ENCODE data around the gene DGKE.

Gene DGKE

DNA sequence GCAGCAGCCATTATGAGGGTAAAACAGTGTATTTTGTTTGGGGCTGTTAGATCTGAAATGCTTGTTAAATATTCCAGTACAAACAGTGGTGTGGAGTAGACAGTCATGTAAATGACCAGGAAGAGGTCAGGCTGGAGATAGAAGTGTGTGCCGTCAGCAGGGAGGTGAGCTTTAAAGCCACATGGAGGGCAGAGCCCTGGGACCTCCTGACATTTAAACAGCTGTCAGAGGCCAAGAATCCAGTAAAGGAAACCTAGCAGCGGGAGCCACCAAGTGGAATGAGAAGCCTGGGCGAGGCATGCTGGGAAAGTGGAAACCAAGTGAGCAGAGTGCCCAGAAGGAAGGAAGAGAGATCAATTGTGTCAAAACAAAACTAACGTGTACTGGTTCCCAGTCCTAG lies 27.0 kb upstream of the DGKE start:
- no peak overlapping the region for H2AFZ ChIP-seq (ENCODE audit: low read length)
- no peak for DNase-seq
- no peak for TF ChIP-seq EZH2 (optimal IDR thresholded peaks at IDR 0.05; ENCODE audit: low read depth, low read length)
- no peak for TF ChIP-seq EZH2phosphoT487 (IDR thresholded peaks at IDR 0.05; ENCODE audit: low read length)
- TF ChIP-seq, protein P1, sequence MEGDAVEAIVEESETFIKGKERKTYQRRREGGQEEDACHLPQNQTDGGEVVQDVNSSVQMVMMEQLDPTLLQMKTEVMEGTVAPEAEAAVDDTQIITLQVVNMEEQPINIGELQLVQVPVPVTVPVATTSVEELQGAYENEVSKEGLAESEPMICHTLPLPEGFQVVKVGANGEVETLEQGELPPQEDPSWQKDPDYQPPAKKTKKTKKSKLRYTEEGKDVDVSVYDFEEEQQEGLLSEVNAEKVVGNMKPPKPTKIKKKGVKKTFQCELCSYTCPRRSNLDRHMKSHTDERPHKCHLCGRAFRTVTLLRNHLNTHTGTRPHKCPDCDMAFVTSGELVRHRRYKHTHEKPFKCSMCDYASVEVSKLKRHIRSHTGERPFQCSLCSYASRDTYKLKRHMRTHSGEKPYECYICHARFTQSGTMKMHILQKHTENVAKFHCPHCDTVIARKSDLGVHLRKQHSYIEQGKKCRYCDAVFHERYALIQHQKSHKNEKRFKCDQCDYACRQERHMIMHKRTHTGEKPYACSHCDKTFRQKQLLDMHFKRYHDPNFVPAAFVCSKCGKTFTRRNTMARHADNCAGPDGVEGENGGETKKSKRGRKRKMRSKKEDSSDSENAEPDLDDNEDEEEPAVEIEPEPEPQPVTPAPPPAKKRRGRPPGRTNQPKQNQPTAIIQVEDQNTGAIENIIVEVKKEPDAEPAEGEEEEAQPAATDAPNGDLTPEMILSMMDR (IDR thresholded peaks at IDR 0.05; ENCODE audit: low read length): no peak

DNA sequence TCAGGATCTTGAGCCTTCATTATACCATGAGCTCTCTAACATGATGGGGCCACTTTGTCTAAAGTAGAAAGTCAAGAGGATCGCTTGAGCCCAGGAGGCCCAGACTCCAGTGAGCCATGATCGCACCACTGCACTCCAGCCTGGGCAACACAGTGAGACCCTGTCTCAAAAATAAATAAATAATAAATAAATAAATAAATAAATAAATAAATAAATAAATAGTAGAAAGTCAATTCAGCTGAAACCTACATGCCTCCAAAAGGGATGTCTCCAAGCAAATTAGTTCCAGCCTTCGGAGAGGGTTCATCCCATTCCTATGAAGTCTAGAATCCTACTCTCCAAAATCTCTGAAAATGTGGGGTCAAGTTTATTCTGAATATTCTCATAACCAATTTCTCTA lies 26.2 kb upstream of the DGKE start:
- H3K4me2 ChIP-seq (ENCODE audit: low read depth, low read length): no peak overlapping the region
- H4K20me1 ChIP-seq (ENCODE audit: insufficient read depth, low read length): no peaks in the 10 kb centered on the region
- H3F3A ChIP-seq (ENCODE audit: insufficient read depth, low read length): no peaks in the 10 kb centered on the region
- H3K79me2 ChIP-seq (ENCODE audit: low read length): no peaks in the 10 kb centered on the region
- no peaks in the 10 kb centered on the region for H3K36me3 ChIP-seq (replicated peaks; ENCODE audit: insufficient read depth, low read length)
- no peaks in the 10 kb centered on the region for H3K4me1 ChIP-seq (ENCODE audit: low read length)
- H3K27me3 ChIP-seq (replicated peaks; ENCODE audit: insufficient read depth, low read length): no peaks in the 10 kb centered on the region
- no peaks in the 10 kb centered on the region for H3K9me3 ChIP-seq (replicated peaks; ENCODE audit: insufficient read depth, low read length)
- no peaks in the 10 kb centered on the region for H3K9me2 ChIP-seq (replicated peaks; ENCODE audit: insufficient read depth, low read length)
- H2AFZ ChIP-seq (ENCODE audit: low read length): no peak overlapping the region
- H3K9ac ChIP-seq (ENCODE audit: low read length): no peak overlapping the region
- no peak overlapping the region for H3K4me3 ChIP-seq (ENCODE audit: low read length)
- TF ChIP-seq EZH2phosphoT487 (IDR thresholded peaks at IDR 0.05; ENCODE audit: low read length): no peak
- no peak for TF ChIP-seq EZH2 (optimal IDR thresholded peaks at IDR 0.05; ENCODE audit: low read depth, low read length)
- TF ChIP-seq, protein P1 (IDR thresholded peaks at IDR 0.05; ENCODE audit: low read length): no peak
- DNase-seq: no peak
- no peak overlapping the region for H3K27ac ChIP-seq (ENCODE audit: low read length)

More for the DNA sequence above, 27.0 kb upstream of the DGKE start:
- Histone ChIP-seq H3K9ac (ENCODE audit: low read length) (no peak overlapping the region), H3K9me3 (replicated peaks; ENCODE audit: insufficient read depth, low read length) (no peaks in the 10 kb centered on the region), H3K27ac (ENCODE audit: low read length) (no peak overlapping the region), H3K9me2 (replicated peaks; ENCODE audit: insufficient read depth, low read length) (no peaks in the 10 kb centered on the region), H3K4me1 (ENCODE audit: low read length) (no peaks in the 10 kb centered on the region), H4K20me1 (ENCODE audit: insufficient read depth, low read length) (no peaks in the 10 kb centered on the region), H3F3A (ENCODE audit: insufficient read depth, low read length) (no peaks in the 10 kb centered on the region), H3K36me3 (replicated peaks; ENCODE audit: insufficient read depth, low read length) (no peaks in the 10 kb centered on the region), H3K4me3 (ENCODE audit: low read length) (no peak overlapping the region), H3K79me2 (ENCODE audit: low read length) (no peaks in the 10 kb centered on the region), H3K4me2 (ENCODE audit: low read depth, low read length) (no peak overlapping the region), H3K27me3 (replicated peaks; ENCODE audit: insufficient read depth, low read length) (no peaks in the 10 kb centered on the region)

DNA sequence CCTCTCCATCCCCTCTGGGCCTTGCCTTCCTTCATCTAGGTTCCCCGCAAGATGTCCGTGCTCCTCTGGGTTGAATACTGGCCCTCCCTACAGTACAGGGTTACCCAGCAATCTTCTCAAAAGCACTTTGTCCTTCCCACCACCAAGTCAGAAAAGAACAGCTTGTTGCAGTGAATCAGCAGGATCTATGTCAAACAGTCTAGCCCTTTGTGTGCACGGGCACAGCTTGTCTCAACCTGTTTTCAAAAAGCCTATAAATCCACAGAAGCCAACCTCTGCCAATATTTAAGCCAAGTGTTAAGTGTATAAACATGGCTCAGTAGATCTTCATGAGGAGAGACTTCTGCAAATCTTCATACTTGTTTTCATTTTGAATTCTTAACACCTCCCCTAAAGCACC lies 25.4 kb upstream of the DGKE start:
- Histone ChIP-seq H3K4me1 (ENCODE audit: low read length) (no peaks in the 10 kb centered on the region), H3K36me3 (replicated peaks; ENCODE audit: insufficient read depth, low read length) (no peaks in the 10 kb centered on the region), H3K4me2 (ENCODE audit: low read depth, low read length) (no peak overlapping the region), H4K20me1 (ENCODE audit: insufficient read depth, low read length) (no peaks in the 10 kb centered on the region), H3K79me2 (ENCODE audit: low read length) (no peaks in the 10 kb centered on the region), H3K9me3 (replicated peaks; ENCODE audit: insufficient read depth, low read length) (no peaks in the 10 kb centered on the region), H3K4me3 (ENCODE audit: low read length) (no peak overlapping the region), H3K9me2 (replicated peaks; ENCODE audit: insufficient read depth, low read length) (no peaks in the 10 kb centered on the region), H2AFZ (ENCODE audit: low read length) (no peak overlapping the region), H3F3A (ENCODE audit: insufficient read depth, low read length) (no peaks in the 10 kb centered on the region), H3K27ac (ENCODE audit: low read length) (no peak overlapping the region), H3K27me3 (replicated peaks; ENCODE audit: insufficient read depth, low read length) (no peaks in the 10 kb centered on the region), H3K9ac (ENCODE audit: low read length) (no peak overlapping the region)
- no peak for DNase-seq
- TF ChIP-seq EZH2phosphoT487 (IDR thresholded peaks at IDR 0.05; ENCODE audit: low read length) (no peak), EZH2 (optimal IDR thresholded peaks at IDR 0.05; ENCODE audit: low read depth, low read length) (no peak)
- TF ChIP-seq, protein P1 (IDR thresholded peaks at IDR 0.05; ENCODE audit: low read length): no peak

All from MM.1S (cell line).